Mucosa of gallbladder (tissue), 1 donor: ENCODE data around the gene CYB561D2. TPM values are rescaled to one million over a fixed set of nuclear protein-coding genes. Genes with fewer than 3 reads are reported as not detected.

Experiments used
- DNase-seq: peaks from one replicate; pipeline ENCODE4 v3.0.0-alpha.2; 2020; ENCODE audit warnings: low spot score
- total RNA-seq: library from RNA; stranded (reverse); gene quantifications from one replicate; pipeline ENCODE4 v1.2.1, GENCODE V29; 2021
- donor health status: DM: no; HTN: no; CAD: no.

Gene CYB561D2
- total RNA-seq, 1 donor from 2014 or later: 35.4 TPM

DNA sequence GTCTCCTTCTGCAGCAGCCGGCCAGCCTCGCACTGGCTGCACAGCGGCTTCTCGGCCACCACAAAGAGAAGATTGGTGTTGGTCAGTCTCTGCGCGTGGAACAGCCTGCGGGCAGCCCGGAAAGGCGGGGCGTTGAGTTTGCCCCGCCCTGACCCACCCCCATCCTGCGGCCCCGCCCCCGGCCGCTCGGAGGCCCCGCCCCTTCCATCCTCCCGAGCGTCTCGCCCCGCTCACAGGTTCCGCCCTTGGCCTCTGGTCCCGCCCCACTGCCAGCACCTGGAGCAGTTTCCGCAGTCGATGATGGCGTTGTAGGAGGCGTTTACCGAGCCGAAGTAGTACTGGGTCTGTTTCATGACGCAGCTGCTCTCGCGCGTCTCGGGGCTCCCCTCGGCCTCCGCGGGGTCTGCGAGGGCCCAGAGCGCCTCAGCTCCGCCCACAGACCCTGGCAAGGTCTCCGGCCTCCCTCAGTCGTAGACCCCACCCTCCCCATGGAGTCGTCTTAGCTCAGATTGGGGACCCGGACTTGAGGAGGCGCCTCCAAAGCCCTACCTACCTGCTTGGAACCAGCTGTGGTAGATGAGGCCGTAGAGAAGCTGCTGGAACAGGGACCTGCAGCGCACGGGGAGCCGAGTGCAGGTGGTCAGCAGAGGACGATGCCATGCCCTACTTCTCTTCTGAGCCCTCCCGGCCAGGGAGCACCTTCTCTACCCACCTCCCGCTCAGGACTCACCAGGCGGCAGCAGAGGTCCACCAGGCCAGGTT lies 14.6 kb downstream of the CYB561D2 start:
- DNase-seq: peak; percentile 93

DNA sequence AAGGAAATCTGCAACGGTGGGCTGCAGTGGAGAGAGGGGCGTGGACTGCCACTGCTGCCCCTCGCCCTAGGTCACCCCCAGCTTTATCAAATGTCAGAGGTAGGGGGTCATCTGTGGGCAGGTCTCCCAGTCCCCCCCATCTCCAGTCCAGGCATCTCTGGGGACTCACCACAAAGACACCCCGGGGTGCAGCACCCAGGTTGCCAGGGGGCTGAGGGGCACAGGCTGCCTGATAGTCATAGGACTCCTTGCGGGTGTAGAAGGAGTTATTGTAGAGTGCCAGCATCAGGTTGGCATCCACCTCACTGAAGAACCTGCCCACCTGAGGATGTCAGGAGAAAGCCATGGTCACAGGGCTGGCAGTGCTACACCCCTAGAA lies 15.2 kb downstream of the CYB561D2 start:
- DNase-seq: no peak

DNA sequence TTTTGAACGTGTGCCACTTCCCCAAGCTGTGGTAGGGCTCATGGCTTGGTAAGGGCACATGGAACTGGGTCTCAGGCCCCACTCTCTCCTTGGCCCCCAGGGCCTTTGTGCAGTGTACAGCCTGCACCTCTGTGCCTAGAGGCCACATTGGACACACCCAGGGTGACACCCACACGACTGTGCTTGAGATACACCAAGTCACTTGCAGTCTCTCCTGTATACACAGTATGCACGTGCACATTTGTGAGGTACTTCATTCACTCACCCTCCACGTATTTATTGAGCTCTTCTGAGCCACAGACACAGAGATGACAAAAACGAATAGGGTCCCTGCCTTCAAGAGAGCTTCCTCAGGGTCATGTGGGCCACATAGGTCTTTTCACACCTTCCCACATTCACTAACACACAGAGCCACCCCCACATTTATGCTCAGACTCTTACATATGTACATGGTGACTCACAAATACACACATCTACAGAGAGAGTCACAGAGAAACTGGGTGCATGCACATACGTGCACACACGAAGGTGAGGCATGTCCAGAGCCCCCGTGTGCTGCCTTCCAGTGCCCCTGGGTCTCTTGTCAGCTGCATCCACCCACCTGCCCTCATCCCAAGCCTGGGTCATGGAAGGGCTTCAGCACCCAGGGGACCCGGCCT lies 18.5 kb downstream of the CYB561D2 start:
- DNase-seq: no peak

DNA sequence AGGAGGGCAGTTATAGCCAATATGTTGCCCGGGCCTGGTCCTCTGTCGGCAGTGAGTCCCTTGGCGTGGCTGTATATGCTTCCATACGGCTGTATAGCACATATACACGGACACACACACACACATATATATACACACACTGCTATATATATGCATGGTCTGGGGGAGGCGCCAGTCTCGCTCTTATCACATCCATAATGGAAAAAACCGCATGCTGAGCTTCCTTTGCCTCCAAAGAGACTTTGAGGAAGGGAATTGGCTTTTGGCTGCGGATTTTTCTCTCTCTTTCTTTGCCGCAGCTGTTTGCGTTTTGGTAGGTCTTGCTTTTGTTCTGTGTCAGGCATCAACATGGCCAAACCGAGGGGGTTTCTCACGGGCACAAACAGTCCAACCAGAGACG lies 19.9 kb downstream of the CYB561D2 start:
- no peak for DNase-seq

DNA sequence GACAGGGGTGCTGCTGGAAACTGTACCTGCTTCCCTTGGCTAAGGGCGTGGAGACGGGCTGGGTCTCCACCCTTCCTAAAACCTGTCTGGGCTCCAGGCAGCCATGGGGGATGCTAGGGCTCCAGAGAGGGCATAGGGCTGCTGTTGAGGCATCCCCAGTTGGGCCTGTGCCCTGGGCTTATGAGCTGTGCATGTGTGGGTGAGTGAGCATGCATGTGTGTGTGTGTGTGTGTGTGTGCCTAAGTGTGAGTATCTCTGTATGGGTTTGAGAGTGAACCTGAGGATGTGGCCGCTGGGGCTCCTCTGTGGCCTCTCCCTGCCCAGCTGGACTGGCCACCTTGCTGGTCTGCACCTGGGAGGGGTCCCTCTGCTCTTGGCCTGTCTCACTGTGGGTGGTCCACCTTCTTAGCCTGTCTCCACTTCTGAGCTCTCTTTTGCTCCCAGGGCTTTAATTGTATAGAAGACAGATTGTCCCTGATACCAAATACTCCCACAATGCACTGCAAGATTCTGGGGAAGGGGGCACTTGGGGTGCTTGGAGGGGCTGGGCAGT lies 20.5 kb downstream of the CYB561D2 start:
- no peak for DNase-seq

DNA sequence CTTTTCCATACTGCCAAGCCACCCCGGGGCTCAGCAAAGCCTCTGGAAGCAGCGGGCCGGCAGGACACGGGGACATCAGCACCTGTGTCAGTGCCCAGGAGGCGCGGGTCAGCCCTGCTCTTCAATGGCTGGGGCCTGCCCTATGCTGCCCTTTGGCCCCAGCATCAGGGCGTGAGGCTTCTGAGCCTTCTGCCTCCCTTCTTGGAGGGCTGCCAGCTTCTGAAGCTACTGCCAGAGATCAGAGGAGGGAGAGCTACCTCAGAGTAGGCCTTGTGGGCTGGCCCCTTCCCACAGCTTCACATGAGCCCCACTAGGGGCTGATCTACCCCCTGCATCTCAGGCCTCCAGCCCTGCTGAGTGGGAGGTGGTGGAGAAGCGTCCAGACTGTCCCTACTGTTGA lies 21.7 kb downstream of the CYB561D2 start:
- DNase-seq: no peak

DNA sequence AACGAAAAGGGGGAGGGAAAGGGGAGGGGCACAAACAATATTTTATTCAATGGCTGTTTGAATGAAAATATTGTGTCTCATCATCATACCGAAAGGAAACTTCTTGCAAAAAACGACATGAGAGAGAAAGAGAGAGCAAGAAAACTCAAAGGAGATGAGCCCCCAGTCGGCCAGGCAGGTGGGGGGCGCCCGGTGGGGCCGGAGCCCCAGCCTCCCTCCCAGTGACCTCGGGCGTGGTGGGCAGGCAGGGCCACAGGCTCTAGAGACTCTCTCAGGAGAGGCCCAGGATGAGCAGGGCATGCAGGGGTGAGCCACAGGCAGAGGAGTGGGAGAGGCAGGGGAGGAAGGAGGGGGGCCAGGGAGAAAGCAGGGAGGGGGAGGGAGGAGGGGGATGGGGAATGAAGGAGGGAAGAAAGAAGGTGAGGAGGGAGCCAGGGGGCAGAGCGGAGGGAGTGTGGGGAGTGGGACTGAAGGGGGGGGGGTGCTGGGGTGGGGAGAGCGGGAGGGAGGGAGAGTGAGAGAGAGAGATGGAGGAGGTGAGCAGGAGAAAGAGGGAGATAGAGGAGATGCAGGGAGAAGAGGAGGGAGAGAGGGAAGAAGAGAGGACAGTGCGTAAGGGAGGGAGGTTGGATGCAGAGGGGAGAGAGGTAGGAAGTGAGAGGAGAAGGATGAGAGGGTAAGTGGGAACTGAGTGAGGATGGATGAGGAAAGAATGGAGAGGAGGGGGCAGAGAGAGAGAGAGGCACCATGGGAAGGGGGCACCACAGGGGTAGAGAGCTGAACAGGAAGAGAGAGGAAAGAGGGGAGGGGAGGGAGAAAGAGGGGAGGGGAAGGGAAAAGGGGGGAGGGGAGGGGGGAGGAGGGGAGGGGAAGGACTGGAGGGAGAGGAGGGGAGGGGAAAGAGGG lies 22.7 kb downstream of the CYB561D2 start:
- no peak for DNase-seq

DNA sequence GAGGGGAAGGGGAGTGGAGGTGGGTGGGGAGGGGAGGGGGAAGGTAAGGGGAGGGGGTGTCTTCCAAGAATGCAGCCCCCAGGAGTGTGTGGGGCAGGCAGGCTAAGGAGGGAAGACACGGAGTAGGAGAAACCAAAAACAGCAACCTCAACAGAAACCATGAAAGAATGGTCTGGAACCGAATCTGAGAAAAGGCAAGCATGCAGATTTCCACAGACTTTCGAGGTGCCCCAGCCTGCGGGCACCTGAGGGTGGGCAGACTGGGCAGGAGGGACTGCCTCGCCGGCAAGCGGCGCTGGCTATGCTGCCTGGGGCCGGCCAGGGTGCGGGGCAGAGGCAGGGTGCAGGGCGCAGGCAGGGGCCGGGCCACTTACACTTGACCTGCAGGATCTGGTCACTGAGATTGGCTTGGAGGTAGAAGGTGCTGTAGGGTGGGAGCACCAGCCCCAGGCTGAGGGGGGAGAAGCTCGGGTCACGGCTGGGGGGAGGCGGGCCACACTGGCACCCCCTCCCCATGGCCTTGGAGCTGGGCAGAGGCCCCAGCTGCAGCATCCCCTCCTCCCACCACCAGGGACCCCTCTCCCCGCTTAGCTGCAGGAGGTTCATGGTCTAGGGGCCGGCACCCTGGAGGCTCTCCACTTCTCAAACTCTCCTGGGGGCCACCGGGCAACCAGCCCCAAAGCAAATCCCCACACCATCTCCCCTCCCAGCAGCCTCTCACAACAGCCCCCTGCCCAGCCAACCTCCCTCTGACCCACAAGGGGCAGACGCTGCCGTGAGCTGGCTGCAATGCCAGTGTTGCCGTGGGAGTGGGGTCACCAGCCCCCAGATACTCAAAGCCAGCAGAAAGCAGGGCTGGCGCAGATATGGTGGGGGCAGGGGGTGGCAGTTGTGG lies 23.9 kb downstream of the CYB561D2 start:
- DNase-seq: no peak

DNA sequence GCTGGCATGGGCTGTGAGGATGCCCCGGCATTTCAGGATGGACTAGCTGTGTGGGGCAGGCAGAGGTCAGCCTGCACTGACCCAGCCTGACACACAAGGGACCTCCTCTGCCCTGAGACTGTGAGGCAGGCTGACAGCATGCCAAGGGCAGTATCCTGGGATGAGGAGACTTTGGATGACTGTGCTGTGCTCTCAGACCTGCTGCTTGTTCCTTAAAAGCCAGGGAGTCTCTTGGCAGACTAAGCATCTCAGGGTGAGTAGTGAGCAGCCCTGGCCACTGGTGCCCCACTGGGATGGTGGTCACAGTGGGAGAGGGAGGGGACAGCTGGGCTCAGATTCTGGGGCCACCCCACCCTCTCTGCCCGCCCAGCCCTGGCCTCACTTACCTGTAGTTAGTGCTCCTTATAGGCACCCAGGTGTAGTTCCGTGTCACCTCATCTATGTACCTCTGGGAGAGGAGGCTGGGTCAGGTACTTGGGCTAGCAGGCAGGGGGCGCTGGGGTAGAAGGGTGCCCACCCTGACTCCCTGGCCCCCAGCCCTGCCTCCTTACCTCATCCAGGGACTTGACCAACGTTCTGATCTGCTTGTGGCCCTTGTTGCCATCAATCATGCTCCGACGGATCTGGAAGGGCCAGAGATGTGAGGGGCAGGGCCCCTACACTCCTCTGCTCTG lies 24.7 kb downstream of the CYB561D2 start:
- no peak for DNase-seq

DNA sequence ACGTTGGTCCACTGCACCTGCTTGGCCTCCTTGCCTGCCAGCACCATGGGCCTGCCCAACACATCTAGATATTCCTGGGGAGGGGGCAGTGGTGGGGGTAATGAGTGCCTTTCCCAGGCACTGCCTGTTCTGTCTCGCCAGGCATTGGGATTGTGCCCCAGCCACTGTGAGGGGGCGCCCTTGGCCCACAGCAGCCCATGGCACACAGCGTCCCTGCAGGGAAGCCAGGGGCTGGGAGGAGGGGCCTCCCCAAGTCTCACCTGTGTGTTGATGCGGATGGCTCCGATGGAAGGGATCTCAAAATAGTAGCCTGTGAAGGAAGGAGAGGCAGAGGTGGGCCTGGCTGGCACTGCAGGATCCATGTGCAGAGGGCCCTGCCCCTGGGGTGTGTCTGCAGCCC lies 27.4 kb downstream of the CYB561D2 start:
- DNase-seq: no peak

DNA sequence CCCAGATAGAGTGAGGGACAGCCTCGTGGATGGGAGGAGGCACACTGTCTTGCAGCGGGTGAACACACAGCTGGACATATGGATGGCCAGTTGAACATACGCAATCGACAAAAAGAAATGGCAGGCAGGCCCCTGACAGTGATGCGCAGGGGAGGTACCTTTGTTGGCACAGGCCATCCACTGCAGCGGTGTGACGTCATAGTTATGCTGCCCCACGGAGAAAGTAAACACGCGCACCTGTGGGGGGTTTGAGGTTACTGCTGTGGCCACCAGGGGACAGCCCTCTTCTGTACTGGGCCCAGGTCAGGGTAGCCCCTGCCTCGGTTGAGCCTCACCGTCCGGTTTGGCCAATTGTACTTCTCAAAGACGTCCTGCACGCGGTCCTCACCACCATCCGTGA lies 28.1 kb downstream of the CYB561D2 start:
- DNase-seq: no peak

DNA sequence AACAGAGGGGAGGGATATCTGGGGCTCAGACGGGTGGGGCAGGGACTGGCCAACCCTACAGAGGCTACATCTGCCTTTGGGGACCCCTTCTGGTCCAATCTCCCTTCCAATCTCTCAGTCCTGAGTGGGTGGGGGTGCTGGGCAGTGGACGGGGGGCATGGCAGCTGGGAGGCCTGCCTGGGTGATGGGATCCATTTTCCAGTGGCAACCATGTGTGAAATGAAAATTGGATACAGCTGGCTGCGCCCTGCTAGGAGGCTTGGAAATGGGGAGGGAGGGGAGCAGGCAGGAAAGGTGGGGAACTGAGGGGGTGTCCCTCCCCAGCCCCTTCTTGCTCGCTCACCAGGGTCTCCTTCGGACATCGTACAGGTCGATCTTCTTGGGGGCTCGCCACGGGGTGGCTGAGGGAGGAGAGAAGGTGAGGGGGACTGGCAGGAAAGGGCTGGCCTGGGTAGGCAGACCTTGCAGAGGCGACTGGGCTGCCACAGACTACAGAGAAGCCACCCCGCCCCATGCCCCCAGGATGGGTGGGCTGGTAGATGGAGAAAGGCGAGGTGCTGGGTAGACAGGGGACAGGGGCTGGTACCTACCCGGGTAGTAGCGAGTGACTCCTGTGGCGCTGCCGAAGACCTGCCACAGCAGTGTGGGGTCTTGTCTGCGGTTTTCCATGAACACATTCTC lies 29.9 kb downstream of the CYB561D2 start:
- no peak for DNase-seq

DNA sequence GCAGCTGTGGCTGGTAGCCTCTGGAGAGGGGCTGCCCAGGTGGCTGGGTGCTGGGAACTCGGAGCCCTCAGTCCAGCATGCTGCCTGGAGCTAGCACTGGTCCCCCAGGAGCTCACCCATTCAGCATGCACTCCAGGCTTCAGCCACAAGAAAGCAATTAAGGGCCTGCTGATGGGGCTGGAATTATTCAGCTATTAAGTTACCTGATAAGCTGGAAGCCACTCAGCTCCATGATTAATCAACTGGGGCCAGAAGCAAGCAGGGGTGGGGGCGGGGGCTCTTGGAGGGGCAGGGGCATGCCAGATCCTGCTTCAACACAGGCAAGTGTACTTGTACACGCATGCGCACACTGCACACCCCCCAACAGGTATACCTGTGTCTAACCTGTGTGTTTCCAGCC lies 30.7 kb downstream of the CYB561D2 start:
- no peak for DNase-seq

DNA sequence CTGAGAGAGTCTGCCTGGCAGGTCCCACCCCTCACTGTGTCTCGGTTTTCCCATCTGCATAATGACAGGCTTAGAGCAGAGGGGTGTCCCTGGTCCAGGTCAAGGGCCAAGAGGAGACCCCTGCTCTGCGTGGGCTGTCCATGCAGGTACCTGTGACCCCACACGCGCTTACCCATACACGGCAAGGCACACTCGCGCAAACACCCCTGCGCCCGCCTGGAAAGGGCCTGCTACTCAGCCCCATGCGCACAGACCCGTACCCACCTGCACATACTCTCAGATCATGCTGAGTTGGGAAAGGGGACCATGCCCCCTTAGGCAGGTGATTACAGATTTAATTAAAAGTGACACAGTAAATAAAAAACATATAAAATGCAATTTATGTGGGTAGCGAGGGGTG lies 32.1 kb downstream of the CYB561D2 start:
- DNase-seq: no peak

DNA sequence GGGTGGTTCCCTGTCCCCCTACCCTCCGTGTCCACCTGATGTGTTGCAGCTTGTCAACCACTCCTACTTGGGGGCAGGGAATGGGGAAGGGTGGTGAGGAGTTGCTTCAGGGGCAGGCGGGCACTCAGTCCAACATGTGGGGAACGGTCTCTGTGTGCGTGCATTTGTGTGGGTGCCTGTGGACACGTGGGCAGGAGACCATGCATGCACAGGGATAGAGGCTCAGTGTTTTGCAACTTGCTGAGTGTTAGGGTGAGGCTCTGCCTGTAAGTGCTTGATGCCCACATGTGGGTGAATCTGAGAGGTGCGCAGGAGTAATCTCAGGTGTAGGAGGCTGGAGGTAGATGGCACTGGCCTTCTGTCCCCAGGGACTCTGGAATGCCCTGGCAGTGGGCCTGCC lies 33.1 kb downstream of the CYB561D2 start:
- no peak for DNase-seq

DNA sequence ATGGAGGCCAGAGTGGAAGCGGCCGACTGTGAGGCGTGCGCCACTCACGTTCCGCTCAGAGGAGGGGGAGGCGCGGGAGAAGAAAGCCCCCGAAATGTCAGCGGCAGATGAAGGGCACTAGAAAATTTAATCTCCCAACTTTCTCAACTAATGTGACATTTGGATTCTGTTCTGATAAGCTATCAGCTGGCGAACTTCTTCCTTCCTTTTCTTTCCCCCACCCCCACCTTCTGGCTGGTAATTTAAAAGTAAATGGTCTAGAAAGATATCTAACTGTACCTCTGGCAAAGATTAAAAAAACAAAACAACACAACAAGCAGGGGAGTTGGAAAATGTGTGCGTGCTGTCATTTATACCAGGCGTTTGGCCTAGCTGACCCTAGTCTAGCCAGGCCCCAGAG lies 35.1 kb downstream of the CYB561D2 start:
- no peak for DNase-seq

DNA sequence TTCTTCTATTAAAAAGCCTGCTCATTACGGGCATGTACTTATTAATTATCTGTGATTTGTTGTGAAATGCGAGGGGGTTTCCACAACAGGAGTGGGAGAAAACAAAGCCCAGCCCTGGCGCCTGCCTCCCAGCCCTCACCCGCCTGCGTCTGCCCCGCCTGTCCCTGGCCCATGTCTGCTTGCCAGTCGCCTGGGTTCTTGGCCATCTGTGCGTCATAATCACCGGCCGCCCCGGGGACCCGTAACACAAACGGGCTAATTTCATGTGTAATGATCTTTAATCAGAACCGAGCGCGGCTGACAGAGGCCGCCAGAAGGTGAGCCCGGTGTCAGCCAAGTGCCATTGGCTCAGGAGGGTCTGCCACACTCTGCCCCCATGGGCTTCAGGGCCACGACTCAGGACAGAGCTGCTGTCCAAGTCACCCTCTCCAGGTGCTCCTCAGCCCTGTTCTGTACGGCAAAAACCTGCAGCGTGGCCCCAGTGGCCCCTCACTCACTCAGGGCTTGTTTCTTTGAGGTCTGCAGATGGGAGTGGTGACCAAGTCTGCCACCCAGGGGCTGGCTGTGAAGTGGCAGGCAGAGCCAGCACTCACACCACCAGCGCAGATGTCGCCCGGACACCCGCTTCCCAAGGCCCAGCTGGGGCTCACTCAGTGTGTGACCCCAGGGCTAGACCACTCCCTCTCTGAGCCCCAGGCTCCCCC lies 37.5 kb downstream of the CYB561D2 start:
- DNase-seq: no peak

DNA sequence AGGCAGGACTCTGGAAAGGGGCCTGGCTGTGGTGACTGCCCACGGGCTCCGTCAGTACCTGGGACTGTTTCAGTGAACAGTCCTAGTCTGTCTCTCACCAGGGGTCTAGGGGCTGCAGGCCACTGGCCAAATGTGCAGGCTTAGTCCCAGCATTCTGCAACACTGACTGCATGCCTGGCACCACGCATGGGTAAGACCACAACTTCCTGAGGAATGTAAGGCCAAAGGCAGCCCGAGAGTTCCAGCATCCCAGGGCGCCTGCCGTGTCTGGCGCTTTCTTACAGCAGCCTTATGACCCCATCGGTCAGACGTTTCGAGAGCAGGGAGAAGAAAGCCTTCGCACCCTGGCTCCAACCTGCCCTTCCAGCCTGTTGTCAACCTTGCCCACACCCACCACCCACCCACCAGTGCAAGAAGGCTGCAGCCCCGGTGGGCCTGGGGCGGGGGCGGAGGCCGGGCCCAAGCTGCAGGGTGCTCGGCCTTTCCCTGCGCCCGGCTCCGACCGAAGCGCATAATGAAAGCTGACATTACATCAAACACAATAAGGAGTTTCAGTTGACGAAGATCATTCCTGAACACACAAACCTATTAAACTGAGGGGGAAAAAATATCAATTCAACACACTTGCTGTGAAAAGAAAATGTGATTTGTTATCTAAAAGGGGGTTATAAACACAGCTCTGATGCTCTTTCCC lies 38.2 kb downstream of the CYB561D2 start:
- no peak for DNase-seq

DNA sequence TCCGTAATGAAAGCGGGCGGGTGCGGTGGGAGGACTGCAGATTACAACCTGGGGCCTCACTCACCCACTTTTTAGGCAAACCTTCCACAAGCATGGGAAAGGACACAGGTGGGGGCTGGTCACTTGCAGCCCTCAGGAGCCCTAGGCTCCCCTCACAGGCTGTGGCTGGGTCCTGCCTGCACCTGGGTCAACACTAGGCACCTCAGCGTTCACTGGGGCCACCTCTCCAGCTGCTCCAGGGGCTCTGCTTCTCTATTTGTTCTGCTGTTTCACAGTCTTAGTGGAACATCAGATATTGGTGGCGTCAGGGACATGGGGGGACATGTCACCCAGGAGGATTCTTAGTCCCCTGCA lies 38.7 kb downstream of the CYB561D2 start:
- DNase-seq: no peak
